Activated CD8-positive, alpha-beta memory T cell treated with anti-CD3 and anti-CD28 coated beads, Interleukin-2, amount 50 U/mL, for 48 hours (primary cell): ENCODE results near the gene CCR5.
"Not testable (repeated sequence)": the region's sequence is repeated elsewhere in the genome, so short reads cannot be mapped to it uniquely, and the experiment has no call there.

Experiments used
- DNase-seq: peaks from one replicate; pipeline ENCODE4 v3.0.0-alpha.2; 2020

CCR5 gene

DNA sequence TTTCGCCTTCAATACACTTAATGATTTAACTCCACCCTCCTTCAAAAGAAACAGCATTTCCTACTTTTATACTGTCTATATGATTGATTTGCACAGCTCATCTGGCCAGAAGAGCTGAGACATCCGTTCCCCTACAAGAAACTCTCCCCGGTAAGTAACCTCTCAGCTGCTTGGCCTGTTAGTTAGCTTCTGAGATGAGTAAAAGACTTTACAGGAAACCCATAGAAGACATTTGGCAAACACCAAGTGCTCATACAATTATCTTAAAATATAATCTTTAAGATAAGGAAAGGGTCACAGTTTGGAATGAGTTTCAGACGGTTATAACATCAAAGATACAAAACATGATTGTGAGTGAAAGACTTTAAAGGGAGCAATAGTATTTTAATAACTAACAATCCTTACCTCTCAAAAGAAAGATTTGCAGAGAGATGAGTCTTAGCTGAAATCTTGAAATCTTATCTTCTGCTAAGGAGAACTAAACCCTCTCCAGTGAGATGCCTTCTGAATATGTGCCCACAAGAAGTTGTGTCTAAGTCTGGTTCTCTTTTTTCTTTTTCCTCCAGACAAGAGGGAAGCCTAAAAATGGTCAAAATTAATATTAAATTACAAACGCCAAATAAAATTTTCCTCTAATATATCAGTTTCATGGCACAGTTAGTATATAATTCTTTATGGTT, at the start of gene CCR5:
Gene CCR5, plus strand, starts transcription at position 108 of the 680 bp plus-strand sequence. CDS start 1,957 bp downstream, outside the sequence.
- no peak for DNase-seq

DNA sequence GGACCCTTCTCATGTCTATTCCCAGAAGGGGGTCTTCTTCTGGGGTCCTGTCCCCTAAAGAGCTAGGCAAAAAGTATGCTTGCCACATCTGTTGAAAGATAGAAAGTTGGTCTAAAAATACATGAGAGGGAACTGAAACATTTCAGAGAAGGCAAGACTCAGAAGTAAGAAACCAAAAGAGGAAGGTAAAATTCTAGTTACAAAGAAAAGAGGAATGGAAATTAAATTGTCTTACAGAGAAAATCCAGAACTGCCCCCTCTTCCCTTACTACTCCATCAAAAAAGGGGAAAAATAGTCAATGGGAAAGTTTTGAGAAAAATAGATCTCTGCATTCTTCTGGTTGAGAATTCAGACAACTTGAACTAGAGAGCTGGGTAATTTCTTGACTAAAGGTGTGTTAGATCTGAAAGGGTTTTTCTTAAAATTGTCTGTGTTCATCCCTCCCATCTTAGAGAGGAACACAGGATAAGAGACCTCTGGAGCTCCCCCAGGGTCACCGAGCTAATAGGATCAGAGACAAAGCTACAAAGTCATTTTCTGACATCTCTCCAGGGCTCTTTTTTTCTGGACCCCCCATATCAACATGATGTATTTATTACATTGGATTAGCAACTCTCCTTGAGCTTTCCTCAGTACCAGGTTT, 49.2 kb upstream of the CCR5 start:
- DNase-seq = no peak

DNA sequence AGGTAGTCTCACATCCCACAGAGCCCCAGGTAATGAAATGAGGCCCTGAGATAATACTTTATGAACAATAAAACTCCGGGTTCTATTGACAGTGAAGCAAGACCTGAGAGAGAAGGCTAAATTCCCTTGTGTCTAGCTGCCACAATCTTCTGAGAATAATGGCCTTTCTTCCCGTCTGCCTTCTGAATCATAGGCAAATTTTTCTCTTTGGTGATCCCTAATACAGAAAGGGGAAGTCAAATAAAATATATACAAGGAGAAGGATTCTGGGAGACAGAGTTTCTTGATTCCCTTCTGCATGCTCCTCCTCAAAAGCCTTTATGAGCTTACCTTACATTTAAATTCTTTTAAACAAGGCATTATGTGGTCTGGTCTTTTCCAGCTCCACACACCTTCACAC, 46.7 kb upstream of the CCR5 start:
- no peak for DNase-seq

DNA sequence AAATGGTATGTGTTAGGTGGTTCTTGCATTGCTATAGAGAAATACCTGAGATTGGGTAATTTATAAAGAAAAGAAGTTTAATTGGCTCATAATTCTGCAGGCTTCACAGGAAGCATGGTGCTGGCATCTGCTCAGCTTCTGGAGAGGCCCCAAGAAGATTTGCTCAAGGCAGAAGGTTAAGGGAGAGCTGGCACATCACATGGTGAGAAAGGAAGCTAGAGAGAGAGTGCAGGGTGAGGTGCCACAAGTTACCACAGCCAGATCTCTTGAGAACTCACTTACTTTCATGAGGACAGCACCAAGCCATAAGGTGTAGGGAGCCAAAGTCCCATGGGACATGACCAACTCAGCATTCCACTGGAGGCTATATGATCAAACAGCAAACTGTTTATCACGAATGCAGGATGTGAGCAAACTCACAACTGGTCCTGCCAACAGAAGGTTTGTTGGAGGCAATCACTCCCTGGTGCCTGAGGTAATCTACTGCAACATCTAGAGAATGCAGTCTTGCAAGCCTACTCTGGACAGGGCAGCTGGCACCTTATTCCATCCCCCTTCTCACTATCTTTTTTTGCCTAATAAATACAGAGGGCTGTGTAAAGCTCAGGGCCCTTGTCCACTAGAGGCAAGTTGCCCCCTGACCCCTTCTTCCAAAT, 45.0 kb upstream of the CCR5 start:
- DNase-seq = no peak

DNA sequence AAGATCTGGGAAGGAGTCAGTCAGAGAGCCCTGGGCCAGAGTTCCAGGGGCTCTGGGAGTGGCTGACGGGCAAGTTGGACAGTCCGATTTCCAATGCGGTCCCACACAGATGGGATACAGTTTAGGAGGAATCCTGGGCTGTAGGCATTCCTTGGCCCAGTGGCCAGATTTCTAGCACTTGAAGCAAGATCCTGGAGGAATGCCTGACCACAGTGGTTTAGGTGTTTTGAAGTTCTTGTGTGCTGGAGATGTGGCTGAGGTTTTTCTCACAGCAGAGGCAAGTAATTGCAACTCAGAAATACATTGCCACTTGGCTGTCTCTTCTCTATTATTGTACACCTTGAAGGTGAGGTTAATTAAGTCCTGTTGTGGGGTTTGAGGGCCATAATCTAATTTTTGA, 40.1 kb upstream of the CCR5 start:
- DNase-seq = not testable (repeated sequence)

DNA sequence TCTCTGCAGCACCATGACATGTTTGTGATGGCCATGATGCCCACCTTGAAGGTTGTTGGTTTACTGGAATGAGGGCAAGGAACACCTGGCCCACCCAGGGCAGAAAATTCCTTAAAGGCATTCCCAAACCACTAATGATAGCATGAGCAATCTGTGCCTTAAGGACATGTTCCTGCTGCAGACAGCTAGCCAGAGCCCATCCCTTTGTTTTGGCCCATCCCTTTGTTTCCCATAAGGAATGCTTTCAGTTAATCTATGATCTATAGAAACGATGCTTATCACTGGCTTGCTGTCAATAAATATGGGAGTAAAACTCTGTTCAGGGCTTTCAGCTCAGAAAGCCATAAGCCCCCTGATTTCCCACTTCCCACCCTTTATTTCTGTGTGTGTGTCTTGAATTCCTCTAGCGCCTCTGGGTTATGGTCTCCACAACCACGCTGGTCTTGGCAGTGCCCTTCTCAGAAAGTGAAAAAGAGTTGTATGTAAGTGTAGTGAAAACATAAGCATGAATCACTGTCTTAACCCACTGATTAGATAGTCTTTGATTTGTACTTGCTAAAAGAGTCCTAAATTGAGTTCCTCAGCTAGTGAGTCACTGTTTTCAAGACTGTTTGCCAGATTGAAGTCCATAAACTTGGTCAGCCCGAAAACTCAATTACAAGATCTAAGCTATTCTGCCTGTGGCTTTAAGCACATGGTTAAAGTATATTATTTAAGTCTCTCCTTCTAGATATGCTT, 35.8 kb upstream of the CCR5 start:
- DNase-seq = no peak

DNA sequence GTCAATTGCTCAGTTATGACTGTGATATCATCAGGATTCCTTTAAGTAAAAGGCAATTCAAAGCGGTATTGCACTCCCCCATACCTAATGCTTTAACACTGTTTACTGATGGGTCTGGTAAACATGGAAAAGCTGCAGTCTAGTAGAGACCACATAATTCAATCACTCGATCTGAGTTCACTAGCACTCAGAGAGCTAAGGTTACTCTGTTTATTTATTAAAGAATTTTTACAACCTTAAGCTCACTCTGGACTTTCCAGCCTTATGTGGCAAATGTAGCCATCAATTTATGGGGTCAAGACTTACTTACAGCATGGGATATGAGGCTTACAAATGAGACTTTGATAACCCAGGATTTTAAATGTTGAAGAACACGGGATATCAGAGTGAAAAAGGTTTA, 35.2 kb upstream of the CCR5 start:
- no peak for DNase-seq

DNA sequence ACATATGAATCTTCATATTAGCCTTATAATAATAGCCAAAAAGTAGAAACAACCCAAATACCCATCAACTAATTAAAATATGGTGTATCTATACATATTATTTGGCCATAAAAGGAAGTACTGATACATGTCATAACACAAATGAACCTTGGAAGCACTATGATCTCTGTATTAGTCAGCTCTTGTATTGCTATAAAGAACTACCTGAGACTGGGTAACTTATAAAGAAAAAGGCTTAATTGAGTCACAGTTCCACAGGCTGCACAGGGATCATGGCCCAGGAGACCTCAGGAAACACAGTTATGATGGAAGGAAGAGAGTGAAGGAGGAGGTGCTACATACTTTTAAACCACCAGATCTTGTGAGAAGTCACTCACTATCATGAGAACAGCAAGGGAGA, 32.8 kb upstream of the CCR5 start:
- DNase-seq = no peak

DNA sequence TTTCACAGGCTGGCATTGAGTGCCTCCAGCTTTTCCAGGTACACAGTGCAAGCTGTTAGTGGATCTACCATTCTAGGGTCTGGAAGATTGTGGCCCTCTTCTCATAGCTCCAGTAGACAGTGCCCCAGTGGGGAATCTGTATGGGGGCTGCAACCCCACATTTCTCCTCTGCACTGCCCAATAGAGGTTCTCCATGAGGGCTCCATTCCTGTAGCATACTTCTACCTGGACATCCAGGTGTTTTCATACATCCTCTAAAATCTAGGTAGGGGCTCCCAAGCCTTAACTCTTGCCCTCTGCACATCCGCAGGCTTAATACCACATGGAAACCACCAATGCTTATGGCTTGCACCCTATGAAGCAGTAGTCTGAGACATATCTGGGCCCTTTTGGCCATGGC, 31.9 kb upstream of the CCR5 start:
- DNase-seq = no peak

DNA sequence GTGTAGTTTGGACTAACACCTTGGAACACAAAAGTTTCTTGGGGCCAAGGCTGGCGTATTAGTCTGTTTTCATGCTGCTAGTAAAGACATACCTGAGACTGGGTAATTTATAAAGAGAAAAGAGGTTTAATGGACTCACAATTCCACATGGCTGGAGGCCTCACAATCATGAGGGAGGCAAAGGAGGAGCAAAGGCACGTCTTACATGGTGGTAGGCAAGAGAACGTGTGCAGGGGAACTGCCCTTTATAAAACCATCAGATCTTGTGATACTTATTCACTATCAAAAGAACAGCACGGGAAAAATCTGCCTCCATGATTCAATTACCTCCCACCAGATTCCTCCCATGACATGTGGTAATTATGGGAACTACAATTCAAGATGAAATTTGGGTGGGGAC, 26.3 kb upstream of the CCR5 start:
- no peak for DNase-seq

DNA sequence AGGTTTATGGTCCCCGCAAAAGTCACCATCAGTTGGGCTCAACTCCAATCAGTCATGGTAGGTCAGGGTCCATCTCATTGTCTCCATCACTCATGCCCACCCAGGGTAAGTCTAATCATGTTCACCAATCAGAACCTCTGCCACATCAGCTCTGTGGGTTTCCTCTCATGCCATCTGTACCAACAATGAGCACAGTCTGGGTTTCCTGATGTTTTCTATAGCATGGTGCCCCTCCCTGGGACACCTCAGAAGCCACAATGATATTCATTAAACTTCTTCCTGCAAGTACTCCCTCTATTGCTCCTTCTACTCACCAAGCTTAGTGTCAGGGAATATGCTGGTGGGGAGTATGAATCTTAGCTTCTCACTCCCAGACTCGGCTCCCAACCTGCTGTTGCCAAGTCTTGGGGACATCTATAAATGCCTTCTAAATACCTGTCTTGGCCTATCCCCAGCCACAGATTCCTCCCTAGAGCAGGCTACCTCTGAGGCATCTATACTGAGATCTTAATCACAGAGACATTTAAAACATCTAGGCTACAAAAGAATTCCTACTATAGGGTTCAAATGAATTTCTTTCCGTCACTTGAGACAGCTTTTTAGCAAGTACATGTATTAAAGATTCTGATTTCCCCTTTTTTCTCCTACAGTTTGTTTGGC, 21.8 kb upstream of the CCR5 start:
- DNase-seq = no peak

DNA sequence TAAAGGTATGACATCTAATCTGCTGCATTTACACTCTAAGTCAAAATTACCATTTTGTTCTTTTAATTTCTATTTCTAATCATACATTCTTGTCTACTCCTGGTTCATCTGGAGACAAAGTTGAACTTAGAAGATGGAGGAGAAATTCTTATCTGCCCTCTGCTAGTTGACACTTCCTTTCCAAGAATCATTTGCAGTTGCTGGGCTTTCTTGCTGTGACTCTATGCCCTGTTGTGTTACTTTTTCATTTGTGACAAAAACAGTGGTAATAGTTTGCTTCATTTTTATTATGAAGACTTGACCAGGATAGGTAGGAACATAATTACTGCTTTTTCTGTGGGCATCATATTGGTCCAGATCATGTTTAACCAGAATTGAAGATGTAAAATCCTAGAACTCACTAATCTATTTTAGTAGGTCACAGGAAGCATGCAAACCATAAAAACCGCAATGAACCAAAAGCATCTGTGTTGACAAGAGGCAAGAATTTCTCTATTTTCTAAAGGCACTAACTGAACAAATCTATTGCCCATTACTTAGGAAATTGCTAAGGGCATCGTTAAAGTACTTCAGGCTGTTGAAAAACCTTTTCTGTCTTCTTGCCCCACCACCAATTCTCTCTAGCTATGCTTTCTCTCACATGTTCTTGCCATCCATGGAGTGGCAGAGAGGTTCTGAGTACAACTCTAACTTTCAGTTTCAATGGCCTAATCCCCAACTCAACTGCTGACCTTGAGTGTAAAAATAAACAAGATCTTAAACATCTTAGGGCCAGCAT, 21.1 kb upstream of the CCR5 start:
- DNase-seq = no peak

DNA sequence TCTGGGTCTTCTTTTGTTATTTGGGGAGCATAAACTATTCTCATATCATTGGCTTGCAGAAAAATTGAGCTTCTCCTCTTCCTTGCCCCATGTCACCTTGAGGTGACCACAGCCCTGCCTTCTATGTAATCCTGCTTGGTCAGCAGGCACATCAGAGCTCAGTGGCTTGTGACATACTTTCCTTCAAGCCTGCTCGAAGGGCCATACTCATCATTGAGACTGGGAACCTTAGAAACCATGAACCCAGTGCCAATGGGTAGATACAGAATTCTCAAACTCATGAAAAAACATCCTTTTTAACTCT, 20.5 kb upstream of the CCR5 start:
- DNase-seq = no peak

DNA sequence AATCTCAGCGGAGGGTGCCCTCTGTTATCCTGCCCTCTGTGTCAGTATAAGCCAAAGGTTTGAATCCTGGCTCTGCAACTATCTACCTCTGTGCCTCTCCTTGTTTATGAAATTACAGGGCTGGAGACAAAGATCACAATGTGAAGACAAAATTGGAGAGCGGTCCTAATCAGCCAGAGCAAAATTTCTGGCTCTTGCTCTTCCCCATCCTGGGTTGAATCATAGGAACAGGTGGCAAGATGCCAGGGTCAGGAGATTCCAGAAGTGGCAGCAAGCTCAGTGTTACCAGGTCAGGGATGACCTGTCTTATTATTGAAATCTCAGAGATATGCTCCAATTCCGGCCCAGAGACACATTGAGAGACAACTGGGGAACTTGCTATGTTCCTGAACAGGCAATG, 19.1 kb upstream of the CCR5 start:
- DNase-seq = no peak

DNA sequence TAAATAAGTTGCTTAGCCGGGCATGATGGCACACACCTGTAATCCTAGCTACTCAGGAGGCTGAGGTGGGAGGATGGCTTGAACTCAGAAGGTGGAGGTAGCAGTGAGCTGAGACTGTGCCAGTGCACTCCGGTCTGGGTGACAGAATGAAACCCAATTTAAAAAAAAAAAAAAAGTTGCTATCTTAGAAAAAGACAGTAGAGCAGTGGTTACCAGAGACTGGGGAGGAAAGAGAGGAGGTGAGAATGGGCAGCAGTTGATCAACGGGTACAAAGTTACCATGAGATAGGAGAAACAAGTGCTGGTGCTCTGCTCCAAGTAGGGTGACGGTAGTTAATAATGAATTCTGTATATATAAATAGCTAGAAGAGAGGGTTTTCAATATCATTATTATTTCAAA, 17.7 kb upstream of the CCR5 start:
- no peak for DNase-seq

DNA sequence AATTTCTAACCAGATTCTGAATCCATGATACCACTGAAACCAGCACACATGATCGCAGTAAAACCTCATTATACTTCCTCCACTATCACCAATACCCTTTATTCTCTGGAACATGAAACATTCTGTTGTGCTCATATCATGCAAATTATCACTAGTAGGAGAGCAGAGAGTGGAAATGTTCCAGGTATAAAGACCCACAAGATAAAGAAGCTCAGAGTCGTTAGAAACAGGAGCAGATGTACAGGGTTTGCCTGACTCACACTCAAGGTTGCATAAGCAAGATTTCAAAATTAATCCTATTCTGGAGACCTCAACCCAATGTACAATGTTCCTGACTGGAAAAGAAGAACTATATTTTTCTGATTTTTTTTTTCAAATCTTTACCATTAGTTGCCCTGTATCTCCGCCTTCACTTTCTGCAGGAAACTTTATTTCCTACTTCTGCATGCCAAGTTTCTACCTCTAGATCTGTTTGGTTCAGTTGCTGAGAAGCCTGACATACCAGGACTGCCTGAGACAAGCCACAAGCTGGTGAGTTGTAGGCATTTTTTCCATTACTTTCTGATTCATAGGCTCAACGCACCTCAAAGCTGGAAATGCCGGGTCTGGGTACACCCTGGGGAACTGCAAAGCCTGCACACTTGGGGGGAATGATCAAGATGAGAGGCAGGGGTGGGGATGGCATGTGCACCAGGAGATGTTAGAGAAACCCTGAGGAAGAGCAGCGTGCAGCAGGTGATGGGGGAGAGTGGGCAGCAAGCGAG, 16.9 kb upstream of the CCR5 start, which contains the start of gene CCR2:
Gene CCR2, plus strand, starts transcription at position 465 of the 764 bp plus-strand sequence. CDS start 3,417 bp downstream, outside the sequence.
- peak; percentile 63 for DNase-seq

DNA sequence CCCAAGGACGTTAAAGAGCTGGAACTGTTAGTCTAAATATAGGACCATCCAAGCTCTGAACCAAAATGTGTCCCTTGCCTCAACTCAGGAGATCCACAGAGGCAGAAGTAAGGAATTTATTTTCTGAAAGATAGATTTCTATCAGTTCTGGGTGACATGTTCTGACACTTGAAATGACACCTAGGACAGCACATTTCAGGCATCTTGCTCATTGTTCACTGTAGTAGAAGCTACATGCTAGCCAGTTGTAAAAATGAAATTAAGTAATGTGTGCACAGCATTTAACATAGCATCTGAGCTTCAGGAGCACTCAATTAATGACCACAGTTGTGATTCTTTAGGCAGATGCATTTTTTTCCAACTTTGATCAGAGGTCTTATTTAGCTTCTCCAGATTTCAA, 16.3 kb upstream of the CCR5 start:
- no peak for DNase-seq

DNA sequence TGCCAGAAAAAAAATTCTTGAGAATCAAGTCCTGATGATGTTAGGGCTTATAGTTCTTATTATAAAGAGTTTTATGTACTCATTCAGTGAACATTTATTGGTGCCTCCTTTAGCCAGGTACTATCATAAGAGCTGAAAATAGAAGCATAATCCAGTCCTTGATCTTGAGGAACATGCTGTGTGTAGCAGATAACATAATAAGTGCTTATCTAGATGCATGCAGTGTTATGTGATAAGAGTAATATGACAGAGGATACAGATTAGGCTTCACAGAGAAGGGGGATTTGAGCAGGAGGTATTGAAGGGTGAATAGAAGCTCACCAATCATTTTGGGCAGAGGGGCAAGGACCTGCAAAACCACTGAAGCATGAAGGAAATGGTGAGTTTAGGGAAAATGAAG, 15.8 kb upstream of the CCR5 start:
- no peak for DNase-seq

DNA sequence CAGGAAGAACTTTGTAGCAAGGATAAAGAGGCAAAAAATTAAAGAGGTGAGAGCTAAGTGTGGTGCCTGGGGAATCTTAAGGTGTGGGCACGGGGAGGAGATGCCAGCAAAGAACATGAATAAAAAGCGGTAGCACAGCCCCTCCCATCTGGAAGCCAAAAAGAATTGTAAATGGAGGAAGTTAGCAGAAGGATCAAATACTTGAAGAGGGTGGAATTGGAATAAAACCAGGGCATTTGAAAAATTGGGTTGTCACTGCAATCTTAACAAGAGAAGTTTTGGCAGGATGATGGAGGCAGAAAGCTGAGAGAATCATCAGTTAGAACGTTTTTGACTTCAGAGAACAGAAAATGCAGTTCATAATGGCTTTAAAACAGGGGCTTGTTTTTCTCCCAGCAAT, 14.5 kb upstream of the CCR5 start:
- DNase-seq = no peak

DNA sequence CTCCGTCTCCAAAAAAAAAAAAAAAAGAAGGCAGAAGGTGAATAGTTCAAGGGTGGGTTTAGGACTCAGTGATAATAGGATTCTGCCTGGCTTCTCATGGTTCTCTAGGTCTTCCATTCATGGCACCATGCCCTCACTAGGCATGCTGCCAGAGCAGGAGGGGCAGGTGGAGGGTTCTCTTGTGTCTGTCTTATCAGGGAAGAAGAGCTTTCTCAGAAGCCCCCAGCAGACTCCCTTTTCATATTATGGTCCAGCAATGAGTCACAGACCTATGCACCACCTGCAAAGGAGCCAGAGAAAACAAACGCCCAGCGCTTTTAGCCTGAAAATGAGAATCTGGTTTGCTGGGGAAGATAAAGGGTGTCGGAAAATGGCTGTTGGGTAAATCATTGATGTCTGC, 13.8 kb upstream of the CCR5 start:
- DNase-seq = no peak

DNA sequence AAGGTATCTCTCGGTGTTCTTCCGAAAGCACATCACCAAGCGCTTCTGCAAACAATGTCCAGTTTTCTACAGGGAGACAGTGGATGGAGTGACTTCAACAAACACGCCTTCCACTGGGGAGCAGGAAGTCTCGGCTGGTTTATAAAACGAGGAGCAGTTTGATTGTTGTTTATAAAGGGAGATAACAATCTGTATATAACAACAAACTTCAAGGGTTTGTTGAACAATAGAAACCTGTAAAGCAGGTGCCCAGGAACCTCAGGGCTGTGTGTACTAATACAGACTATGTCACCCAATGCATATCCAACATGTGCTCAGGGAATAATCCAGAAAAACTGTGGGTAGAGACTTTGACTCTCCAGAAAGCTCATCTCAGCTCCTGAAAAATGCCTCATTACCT, 12.3 kb upstream of the CCR5 start:
- no peak for DNase-seq
